ENCODE data around the gene TBC1D23. TPM values are rescaled to one million over a fixed set of nuclear protein-coding genes. Genes with fewer than 3 reads are reported as not detected.
"Not testable (repeated sequence)": the region's sequence is repeated elsewhere in the genome, so short reads cannot be mapped to it uniquely, and the experiment has no call there.

TBC1D23 gene
- total and polyA plus RNA-seq, 9 donors, result 20.1 to 52.7 (median 36.9) TPM

DNA sequence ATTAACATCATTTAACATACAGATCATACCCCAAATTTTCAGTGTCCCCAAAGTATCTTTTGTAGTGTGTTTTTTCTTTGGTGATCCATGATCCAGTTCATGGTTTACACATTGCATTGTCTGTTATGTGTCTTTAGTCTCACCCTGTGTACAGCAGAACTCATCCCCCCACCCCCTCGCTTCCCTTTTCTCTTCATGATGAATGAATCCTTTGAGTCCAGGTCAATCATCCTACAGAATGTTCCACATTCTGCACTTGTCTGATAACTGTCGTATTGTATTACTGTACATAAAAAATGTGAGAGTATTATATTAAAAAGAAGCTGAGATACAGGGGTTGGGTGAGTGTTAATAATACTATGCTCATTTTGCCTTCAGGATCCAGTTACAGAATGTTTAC lies 59.2 kb downstream of the TBC1D23 start:
- no peak for DNase-seq
- Histone ChIP-seq H3K36me3 (no peaks in the 10 kb centered on the region), H3K4me1 (ENCODE audit: insufficient read depth) (peaks cover 1% of the 10 kb centered on the region), H3K27me3 (no peaks in the 10 kb centered on the region), H3K4me3 (no peak overlapping the region), H3K27ac (no peak overlapping the region), H3K9me3 (no peaks in the 10 kb centered on the region)
- TF ChIP-seq POLR2A (IDR thresholded peaks at IDR 0.05) (no peak), EP300 (IDR thresholded peaks at IDR 0.05) (no peak), CTCF (IDR thresholded peaks at IDR 0.05) (no peak)
- WGBS, 3 donors, result 93 to 94% (median 93%) methylated on average over 2 of the region's 2 CpGs
- intact Hi-C loops (cut with DNase I), result loop anchor here in 1 of 4 donors (10.0 kb wide), 1 partner anchor 75 kb away; no protein-coding TSS in a partner anchor

DNA sequence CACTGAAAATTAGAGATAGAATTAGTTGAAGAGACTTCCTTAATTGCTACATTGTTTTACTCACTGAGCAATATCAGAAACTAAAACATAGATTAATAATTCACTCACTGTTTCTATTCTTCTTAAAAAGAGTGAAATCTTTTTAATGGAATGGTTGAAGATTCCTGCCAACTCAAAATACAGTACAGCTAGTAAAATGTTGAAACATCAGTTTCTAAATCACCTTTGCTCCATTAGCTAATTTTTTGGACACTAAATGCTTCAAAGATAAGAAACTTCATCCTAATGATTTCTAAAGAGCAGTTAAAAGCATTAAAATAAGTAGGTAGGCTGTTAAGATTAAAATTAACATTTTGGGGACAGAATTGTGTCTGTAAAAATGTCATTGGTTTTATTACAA lies 63.3 kb downstream of the TBC1D23 start:
- H3K27me3 ChIP-seq, result no peaks in the 10 kb centered on the region
- intact Hi-C loops (cut with DNase I), result loop anchor here in 1 of 4 donors (10.0 kb wide), 1 partner anchor 71 kb away; no protein-coding TSS in a partner anchor
- no peaks in the 10 kb centered on the region for H3K9me3 ChIP-seq
- DNase-seq, result no peak
- H3K27ac ChIP-seq, result no peak overlapping the region
- TF ChIP-seq CTCF (IDR thresholded peaks at IDR 0.05) (no peak), POLR2A (IDR thresholded peaks at IDR 0.05) (no peak), EP300 (IDR thresholded peaks at IDR 0.05) (no peak)
- no peaks in the 10 kb centered on the region for H3K4me1 ChIP-seq (ENCODE audit: insufficient read depth)
- no peak overlapping the region for H3K4me3 ChIP-seq
- no peaks in the 10 kb centered on the region for H3K36me3 ChIP-seq

DNA sequence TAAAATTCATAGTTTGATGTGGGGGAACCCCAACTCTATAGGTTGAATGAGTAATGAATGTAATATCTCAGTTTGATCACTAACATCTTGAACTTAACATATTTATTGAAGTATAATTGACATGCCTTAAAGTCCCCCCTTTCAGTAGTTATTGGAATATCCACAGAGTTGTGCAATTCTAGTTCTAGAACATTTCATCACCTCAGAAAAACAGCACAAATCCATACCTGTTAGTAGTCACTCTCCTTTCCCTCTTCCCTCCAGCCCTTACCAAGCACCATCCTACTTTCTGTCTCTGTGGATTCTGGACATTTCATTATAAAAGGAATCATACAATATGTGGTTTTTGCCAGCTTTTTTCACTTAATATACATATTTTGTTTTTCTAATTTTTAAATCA lies 65.0 kb downstream of the TBC1D23 start:
- Histone ChIP-seq H3K27me3 (no peaks in the 10 kb centered on the region), H3K36me3 (no peaks in the 10 kb centered on the region), H3K4me3 (no peak overlapping the region), H3K27ac (no peak overlapping the region), H3K4me1 (ENCODE audit: insufficient read depth) (no peaks in the 10 kb centered on the region), H3K9me3 (no peaks in the 10 kb centered on the region)
- TF ChIP-seq EP300 (IDR thresholded peaks at IDR 0.05) (no peak), CTCF (IDR thresholded peaks at IDR 0.05) (no peak), POLR2A (IDR thresholded peaks at IDR 0.05) (no peak)
- intact Hi-C loops (cut with DNase I), result loop anchor here in 1 of 4 donors (10.0 kb wide), 1 partner anchor 69 kb away; no protein-coding TSS in a partner anchor
- no peak for DNase-seq

DNA sequence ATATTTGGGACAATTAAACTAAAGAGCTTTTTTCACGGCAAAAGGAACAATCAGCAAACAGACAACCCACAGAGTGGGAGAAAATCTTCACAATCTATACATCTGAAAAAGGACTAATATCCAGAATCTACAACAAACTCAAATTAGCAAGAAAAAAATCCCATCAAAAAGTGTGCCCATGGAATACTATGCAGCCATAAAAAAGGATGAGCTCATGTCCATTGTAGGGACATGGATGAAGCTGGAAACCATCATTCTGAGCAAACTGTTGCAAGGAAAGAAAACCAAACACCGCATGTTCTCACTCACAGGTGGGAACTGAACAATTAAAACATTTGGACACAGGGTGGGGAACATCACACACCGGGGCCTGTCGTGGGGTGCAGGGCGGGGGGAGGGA lies 66.6 kb downstream of the TBC1D23 start:
- not testable (repeated sequence) for H3K9me3 ChIP-seq; H3K27ac ChIP-seq; H3K27me3 ChIP-seq; H3K4me3 ChIP-seq; DNase-seq; H3K36me3 ChIP-seq; H3K4me1 ChIP-seq (ENCODE audit: insufficient read depth)
- WGBS, 3 donors, result 97 to 99% (median 97%) methylated on average over 5 of the region's 5 CpGs
- intact Hi-C loops (cut with DNase I), result loop anchor here in 1 of 4 donors (10.0 kb wide), 1 partner anchor 67 kb away; no protein-coding TSS in a partner anchor

GRCh38 chr3:100329800-100330489 lies 69.2 kb downstream of the TBC1D23 start:
- no peaks in the 10 kb centered on the region for H3K36me3 ChIP-seq
- no peaks in the 10 kb centered on the region for H3K9me3 ChIP-seq
- 80 to 87% (median 83%) methylated on average over 4 of the region's 4 CpGs for WGBS, 3 donors
- peaks cover 2% of the 10 kb centered on the region for H3K4me1 ChIP-seq (ENCODE audit: insufficient read depth)
- H3K4me3 ChIP-seq, result no peak overlapping the region
- no peak overlapping the region for H3K27ac ChIP-seq
- intact Hi-C loops (cut with DNase I), result loop anchor here in 1 of 4 donors (10.0 kb wide), 1 partner anchor 65 kb away; no protein-coding TSS in a partner anchor
- no peak for DNase-seq
- TF ChIP-seq POLR2A (IDR thresholded peaks at IDR 0.05), result no peak
- TF ChIP-seq CTCF (IDR thresholded peaks at IDR 0.05), result no peak
- TF ChIP-seq EP300 (IDR thresholded peaks at IDR 0.05), result no peak
- H3K27me3 ChIP-seq, result no peaks in the 10 kb centered on the region
